Activated B cell treated with CpG ODN at 0.5 μM for 24 hours (primary cell): ENCODE measurements around the gene NOTCH3. TPM values are rescaled to one million over a fixed set of nuclear protein-coding genes. Genes with fewer than 3 reads are reported as not detected.

Source experiments
- ATAC-seq: fragments of 200-7000 bp; cut with Tn5 transposase; one replicate; pipeline ENCODE4 v1.10.0; 2021; ENCODE audit warnings: low read depth, mild to moderate bottlenecking, moderate library complexity
- CTCF ChIA-PET: fragments of 350-600 bp; sonication (Branson Sonifier 250); formaldehyde crosslinking; loops from one replicate; lab custom pipeline; 2021; ENCODE audit warnings: antibody characterized with exemption; lab: Charles Lee
- POLR2A ChIA-PET: fragments of 350-600 bp; sonication (Branson Sonifier 250); formaldehyde crosslinking; loops from one replicate; lab custom pipeline; 2021; ENCODE audit warnings: antibody characterized with exemption; lab: Charles Lee
- DNase-seq: peaks from one replicate; pipeline ENCODE4 v3.0.0; 2022
- H3K27ac Mint-ChIP-seq: one replicate; pipeline ENCODE4 v1.8.0; 2020; ENCODE audit warnings: mixed read lengths
- H3K27me3 Mint-ChIP-seq: one replicate; pipeline ENCODE4 v1.8.0; 2021; ENCODE audit warnings: mixed read lengths
- H3K36me3 Mint-ChIP-seq: one replicate; pipeline ENCODE4 v1.8.0; 2021; ENCODE audit warnings: low read depth, mixed read lengths
- H3K4me1 Mint-ChIP-seq: one replicate; pipeline ENCODE4 v1.8.0; 2021; ENCODE audit warnings: mixed read lengths
- H3K4me3 Mint-ChIP-seq: one replicate; pipeline ENCODE4 v1.8.0; 2020; ENCODE audit warnings: mild to moderate bottlenecking, mixed read lengths
- H3K9me3 Mint-ChIP-seq: one replicate; pipeline ENCODE4 v1.8.0; 2020; ENCODE audit warnings: mixed read lengths
- intact Hi-C: fragments of 100-400 bp; cut with micrococcal nuclease; formaldehyde crosslinking; loops from one replicate; pipeline ENCODE4 v1.15.1; 2024
- total RNA-seq: library from RNA; stranded (reverse); gene quantifications from 2 replicates; pipeline ENCODE4 v1.2.3, GENCODE V29; 2022
- TF ChIP-seq, protein P1 (sequence below): fragments of 200-600 bp; IDR thresholded peaks from one replicate; pipeline ENCODE4 v1.8.0; 2022; ENCODE audit warnings: antibody characterized with exemption, mild to moderate bottlenecking

The NOTCH3 gene
- total RNA-seq, 1 donor from 2014 or later: not detected

DNA sequence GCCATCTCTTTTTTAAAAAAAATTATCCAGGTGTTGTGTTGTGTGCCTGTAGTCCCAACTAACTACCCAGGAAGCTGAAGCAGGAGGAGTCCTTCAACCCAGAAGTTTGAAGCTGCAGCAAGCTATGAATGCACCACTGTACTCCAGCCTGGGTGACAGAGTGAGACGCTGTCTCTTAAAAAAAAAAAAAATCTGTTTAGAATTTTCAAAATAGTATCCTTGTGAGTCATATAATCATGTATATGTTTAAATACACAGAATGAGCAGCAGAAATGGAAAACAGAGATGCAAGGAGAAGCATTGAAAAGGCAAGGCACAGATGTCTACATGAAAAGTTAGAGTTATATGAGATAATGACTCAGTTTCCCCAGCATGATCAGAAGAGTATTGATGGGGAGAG, 62.4 kb downstream of the NOTCH3 start:
- DNase-seq (no peak), ATAC-seq (no peak)
- Mint-ChIP-seq H3K4me1 (no peaks in the 10 kb centered on the region), H3K36me3 (no peaks in the 10 kb centered on the region), H3K27me3 (peaks cover 21% of the 10 kb centered on the region), H3K9me3 (peaks cover 12% of the 10 kb centered on the region), H3K27ac (no peak overlapping the region), H3K4me3 (no peak overlapping the region)
- intact Hi-C loops: no loop called here
- CTCF ChIA-PET: interaction anchor here (0.6 kb wide), 1 partner anchor 16 kb away, joined by 3 read pairs; no protein-coding TSS in a partner anchor
- POLR2A ChIA-PET: no interaction called here
- TF ChIP-seq, protein P1, sequence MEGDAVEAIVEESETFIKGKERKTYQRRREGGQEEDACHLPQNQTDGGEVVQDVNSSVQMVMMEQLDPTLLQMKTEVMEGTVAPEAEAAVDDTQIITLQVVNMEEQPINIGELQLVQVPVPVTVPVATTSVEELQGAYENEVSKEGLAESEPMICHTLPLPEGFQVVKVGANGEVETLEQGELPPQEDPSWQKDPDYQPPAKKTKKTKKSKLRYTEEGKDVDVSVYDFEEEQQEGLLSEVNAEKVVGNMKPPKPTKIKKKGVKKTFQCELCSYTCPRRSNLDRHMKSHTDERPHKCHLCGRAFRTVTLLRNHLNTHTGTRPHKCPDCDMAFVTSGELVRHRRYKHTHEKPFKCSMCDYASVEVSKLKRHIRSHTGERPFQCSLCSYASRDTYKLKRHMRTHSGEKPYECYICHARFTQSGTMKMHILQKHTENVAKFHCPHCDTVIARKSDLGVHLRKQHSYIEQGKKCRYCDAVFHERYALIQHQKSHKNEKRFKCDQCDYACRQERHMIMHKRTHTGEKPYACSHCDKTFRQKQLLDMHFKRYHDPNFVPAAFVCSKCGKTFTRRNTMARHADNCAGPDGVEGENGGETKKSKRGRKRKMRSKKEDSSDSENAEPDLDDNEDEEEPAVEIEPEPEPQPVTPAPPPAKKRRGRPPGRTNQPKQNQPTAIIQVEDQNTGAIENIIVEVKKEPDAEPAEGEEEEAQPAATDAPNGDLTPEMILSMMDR: no peak

DNA sequence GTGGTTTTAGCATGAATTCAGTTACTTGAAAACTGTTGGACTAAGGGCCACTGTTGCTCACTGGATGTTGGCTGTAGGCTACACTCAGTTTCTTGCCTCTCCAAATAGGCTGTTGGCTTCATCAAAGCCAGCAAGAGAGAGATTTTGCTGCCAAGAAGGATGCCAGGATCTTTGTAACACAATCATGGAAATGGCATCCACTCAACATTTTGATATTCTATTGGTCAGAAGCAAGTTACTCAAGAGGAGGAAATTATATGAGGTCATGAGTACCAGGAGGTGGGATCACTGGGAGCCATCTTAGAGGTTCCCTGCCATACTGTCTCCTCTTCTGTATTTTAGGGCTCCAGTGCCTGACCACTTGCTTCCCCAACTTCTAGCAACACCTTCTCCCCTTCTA, 63.0 kb downstream of the NOTCH3 start:
- no peak for DNase-seq
- Mint-ChIP-seq H3K36me3 (no peaks in the 10 kb centered on the region), H3K9me3 (peaks cover 12% of the 10 kb centered on the region), H3K27me3 (peaks cover 21% of the 10 kb centered on the region), H3K27ac (no peak overlapping the region), H3K4me1 (no peaks in the 10 kb centered on the region), H3K4me3 (no peak overlapping the region)
- TF ChIP-seq, protein P1: no peak
- ChIA-PET CTCF (no interaction called here), POLR2A (no interaction called here)
- no peak for ATAC-seq
- intact Hi-C loops: no loop called here

DNA sequence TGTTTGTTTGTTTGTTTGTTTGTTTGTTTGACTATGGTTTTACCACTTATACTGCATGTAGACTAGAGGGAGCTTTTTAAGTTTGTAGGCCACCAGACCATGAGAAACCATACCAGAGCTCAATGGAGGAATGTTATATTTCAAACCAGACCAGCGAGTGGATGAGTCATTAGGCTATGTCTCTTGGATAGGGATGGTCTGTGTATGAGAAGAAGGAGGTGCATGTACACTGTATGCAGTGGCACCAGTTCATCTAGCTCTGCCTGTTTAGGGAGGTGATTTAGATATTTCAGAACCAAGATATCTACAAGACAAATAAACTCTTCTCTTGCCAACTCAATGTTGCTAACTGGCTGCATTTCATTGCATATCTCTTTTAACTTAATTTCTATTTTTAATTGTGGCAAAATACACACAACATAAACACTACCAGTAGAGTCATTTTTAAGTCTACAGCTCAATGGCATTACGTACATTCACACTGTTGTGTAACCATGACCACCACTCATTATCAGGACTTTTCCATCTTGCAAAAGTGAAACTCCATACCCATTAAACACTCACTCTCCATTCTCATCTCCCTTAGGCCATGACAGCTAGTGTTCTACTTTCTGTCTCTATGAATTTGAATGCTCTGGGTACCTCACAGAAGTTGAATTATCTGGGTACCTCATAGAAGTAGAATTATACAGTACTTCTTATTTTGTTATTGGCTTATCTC, 64.4 kb downstream of the NOTCH3 start:
- Mint-ChIP-seq H3K4me3 (no peak overlapping the region), H3K27ac (no peak overlapping the region), H3K27me3 (peaks cover 18% of the 10 kb centered on the region), H3K4me1 (no peaks in the 10 kb centered on the region), H3K9me3 (peaks cover 12% of the 10 kb centered on the region), H3K36me3 (no peaks in the 10 kb centered on the region)
- ATAC-seq: no peak
- TF ChIP-seq, protein P1: no peak
- POLR2A ChIA-PET: no interaction called here
- intact Hi-C loops: no loop called here
- no peak for DNase-seq
- CTCF ChIA-PET: no interaction called here

DNA sequence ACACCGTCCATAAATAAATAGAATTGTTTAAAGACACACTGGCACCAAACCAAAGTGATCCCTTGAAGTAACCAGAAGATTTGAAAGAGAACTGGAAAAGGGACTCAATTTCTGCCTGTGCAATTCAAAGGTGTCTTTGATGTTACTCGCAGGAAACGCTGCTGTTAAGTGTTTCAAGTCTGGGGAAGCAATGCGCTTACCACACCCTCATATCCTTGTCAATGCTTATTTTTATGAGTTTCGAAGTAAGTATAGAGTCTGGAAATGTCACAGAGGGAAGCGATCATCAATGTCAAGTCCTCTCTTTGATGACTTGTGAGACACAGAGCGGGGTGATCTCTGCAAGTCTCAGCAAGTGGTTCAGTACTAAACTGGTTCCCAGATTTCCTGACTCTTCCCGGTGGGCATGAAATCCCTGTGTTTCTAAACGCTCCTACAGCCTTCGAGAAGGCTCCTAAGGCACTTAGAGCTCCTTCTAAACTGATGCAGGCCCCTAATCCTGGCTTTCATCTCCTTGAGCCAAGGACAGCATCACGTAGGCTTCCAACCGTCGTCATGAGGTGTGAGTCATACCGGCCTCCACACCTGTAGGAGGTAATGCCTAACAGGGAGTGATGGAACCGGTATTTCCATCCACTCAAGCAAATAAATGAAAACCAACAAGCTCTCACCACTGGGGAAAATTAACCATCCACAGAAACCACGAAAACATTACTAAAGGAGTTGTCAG, 70.8 kb downstream of the NOTCH3 start:
- Mint-ChIP-seq H3K27ac (no peak overlapping the region), H3K27me3 (peaks cover 6% of the 10 kb centered on the region), H3K4me3 (no peak overlapping the region), H3K36me3 (peaks cover 7% of the 10 kb centered on the region), H3K4me1 (peaks cover 8% of the 10 kb centered on the region), H3K9me3 (no peaks in the 10 kb centered on the region)
- intact Hi-C loops: no loop called here
- POLR2A ChIA-PET: no interaction called here
- ATAC-seq (no peak), DNase-seq (no peak)
- CTCF ChIA-PET: no interaction called here
- TF ChIP-seq, protein P1: no peak

DNA sequence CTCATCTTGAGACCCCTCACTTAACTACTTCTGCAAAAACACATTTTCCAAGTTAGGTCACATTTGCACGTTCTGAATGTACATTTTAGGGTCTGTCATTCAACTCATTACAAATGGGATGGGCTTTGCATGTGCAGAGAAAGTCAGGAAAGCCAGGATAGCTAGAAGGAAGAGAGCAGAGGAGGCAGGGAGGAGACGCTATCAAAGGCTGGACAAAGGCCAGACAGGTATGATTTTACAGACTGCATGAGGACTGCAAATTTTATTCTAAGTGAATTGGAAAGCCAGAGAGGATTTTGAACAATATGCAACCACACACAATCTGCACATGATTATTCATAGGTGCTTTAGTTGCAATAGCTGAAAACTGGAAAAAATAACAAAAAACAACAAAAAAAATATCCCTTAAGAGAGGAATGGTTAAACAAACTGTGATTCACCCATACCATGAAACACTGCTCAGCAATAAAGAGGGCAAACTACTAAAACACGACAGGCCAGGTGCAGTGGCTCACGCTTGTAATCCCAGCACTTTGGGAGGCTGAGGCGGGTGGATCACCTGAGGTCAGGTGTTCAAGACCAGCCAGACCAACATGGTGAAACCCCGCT, 72.5 kb downstream of the NOTCH3 start:
- intact Hi-C loops: no loop called here
- CTCF ChIA-PET: no interaction called here
- no peak overlapping the region for H3K27ac Mint-ChIP-seq
- peaks cover 9% of the 10 kb centered on the region for H3K36me3 Mint-ChIP-seq
- H3K4me1 Mint-ChIP-seq: peaks cover 17% of the 10 kb centered on the region
- ATAC-seq (no peak), DNase-seq (no peak)
- POLR2A ChIA-PET: no interaction called here
- peaks cover 6% of the 10 kb centered on the region for H3K27me3 Mint-ChIP-seq
- no peaks in the 10 kb centered on the region for H3K9me3 Mint-ChIP-seq
- TF ChIP-seq, protein P1: no peak
- no peak overlapping the region for H3K4me3 Mint-ChIP-seq
